HG03135 (cell line): ENCODE results near the gene CHCHD5.

Experiments
- ATAC-seq: cut with Tn5 transposase; IDR thresholded peaks from one replicate; pipeline ENCODE4 v1.9.1; 2021; ENCODE audit warnings: mild to moderate bottlenecking, moderate library complexity; ENCODE audit not compliant: unreplicated experiment

Gene CHCHD5

DNA sequence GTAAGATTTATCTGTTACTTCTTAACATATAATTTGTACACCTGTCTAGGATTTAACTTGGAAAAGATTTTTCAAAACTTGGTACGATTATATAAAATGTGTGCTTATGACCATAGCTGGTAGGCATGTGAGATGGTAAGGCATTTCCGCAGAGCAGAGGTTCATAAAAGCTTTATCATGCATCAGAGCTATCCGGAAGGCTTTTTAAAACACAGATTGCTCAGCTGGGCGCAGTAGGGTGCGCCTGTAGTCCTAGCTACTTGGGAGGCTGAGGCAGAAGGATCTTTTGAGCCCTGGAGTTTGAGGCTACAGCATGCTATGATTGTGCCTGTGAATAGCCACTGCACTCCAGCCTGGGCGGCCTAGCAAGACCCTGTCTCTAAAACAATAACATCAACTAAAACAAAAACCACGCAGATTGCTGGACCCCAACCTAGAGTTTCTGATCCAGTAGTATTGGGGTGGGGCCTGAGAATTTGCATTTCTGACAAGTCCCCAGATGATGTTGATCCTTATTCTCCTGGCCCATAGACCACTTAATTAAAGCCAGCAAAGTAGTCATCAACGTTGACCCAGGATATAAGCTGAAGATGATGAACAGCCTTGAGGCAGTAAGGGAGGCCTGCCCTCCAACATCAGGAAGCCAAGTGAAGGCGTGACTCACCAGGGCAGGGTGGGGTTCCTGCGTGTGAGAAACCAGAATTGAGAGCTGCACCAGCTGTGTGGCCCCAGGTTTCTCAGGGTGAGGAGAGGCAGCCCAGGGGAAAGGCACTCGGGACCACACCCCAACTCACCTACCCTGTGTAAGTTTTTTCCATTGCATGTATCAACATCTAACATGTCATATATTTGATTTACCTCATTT lies 39.7 kb downstream of the CHCHD5 start:
- peak; percentile 70 for ATAC-seq

DNA sequence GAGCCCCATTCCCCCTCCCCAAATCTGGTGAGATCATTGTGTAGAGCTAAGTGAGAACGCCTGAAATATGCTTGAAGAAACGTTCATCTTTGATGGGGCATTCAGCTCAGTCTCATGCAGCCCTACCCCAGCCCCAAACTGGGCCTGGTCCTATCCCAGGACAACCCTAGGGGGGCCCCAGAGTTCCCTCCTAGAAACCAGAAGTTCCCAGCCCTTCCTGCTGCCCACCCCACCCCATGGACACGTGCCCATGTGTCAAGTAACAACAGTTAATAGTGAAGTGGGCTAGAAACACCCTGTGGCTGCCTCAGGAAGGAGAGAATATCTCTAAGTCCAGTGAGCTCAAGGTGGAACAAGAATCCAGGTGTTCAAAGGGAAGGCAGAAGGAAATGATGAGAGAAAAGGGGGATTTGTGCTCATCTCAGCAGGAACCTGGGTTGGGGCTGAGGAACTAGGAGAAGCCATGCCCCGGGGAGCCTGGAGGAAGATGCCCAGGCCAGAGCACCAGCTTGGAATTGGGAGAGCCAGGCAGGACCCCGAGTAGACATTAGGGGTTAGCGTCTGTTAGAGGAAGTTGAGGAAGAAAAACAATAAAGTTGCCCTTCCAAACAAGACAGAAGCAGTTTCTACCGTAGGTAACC lies 41.2 kb downstream of the CHCHD5 start:
- no peak for ATAC-seq

DNA sequence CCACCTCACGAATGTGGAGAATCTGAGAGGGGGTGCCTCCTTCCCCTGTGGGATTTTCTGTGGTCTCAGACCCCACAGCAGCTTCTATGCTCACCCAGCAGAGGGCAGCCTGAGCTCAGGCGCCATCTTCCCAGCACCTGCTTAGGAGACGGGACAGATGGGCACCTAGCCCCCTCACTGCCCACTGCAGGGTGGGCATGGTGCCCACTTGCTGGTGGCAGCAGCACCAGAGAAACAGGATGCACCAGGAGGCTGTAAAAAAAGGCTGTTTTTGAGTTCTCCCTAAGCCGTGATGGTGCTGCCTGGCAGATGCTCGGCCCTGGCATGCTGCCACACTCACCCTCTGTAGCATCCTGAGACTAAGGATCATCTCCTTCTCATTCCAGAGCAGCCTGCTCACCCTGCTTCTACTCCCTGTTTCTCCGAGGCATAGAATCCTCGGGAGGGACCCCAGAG lies 42.2 kb downstream of the CHCHD5 start:
- no peak for ATAC-seq

DNA sequence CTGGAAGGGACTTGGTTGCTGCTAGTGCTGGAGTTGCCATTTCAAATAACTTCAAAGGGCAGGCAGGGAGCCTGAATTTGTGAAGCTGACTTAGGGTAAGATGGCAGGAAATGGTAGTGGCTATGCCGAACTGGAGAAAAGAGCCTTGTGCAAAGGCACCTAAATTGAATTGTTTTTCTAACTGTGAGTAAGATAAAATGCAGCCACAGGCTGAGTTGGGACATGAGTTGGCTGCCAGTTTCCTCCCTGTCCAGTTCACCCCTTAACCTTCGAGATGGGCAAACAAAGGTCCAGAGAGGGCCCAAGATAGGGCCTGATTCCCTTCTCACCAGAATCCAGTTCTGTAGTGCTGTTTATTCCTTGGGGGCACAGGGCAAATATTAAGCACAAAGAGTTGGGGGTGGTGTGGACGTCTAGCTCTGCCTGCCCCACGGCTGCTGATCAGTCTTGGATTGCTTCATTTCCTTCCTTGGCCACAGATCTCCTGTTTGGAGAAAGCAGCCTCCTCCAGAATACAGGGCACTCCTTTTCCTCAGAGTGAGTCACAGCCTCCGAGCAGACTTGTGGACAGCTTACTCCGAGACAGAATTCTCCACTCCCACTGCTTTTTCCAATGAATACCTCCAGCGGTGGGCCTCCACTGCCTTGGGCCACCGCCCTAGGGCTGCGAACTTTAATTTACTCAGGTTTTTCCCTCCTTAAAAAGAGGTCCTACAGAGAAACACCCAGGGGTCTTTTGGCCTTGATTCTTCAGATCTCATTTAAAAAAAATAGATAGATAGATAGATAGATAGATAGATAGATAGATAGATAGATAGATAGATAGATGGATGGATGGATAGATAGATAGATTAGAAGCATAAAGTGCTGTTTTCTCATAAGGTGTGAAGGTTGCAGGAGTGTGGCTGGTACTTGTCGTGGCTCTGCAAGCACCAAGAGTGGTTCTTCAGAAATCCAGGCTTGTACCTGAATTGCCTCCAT lies 42.9 kb downstream of the CHCHD5 start:
- no peak for ATAC-seq

DNA sequence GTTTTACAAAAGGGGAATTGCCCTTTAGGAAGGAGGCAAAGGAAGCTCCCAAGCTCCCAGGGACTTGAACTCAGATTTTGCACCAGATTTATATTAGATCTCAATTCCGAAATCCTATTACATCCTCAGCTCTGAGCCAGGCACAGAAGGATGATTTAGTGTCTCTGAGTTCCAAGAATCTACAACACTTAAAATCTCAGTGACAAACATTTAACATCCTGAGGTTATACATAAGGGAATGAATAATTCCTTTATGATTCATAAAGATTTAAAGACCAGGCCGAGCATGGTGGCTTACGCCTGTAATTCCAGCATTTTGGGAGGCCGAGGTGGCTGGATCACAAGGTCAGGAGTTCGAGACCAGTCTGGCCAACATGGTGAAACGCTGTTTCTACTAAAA lies 44.8 kb downstream of the CHCHD5 start:
- no peak for ATAC-seq

DNA sequence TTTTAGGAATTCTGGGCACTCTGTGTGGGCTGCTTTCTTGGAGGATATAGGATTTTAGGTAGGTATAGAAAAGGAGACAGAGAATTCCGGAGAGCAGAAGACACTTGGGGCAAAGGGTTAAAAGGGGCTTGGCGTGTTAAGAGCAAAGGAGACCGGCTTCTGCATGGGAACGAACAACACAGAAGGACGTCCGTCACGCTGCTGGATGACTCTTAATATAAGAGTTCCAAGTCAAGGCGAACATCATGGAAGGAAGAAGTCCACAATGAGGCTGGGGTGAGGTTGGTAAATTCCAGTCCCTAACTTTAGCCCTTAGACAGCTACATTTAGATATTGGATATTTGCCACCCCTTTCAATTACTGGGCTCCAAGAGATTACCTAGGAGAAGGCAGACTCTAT lies 45.4 kb downstream of the CHCHD5 start:
- ATAC-seq = no peak

DNA sequence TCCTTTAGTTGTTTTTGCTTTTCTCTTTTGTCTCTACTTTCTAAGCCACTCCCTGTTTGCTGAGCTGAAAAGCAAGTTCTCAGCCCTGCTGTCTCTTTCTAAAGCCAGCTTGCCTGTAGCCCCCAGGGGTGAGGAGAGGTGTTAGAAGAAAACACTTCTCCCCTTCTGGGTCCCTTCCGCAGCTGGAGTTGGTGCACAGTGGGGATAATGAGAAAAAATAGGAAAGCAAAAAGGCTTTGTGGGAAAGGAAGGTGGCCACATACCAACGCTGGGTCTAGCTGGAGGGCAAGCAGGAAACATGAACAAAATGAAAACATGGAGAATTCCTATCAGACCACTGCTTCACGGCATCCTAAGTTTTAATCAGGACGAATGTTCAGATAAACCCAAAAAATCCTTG lies 45.9 kb downstream of the CHCHD5 start:
- no peak for ATAC-seq

DNA sequence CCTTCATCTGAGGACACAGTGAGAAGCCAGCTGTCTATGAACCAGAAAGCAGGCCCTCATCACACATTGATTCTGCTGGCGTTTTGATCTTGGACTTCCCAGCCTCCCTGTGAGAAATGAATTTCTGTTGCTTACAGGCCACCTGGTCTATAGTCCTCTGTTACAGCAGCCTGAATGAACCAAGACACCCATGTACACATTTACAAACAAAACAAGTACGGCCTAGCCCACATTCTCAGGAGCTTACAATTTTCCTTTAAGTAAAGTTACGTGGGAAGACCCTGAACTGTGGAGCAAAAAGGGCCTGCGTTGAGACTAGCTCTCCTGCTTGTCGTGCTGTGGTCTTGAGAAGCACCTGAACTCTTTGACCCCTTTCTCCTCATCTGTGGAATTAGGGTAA lies 49.3 kb downstream of the CHCHD5 start:
- ATAC-seq = no peak

DNA sequence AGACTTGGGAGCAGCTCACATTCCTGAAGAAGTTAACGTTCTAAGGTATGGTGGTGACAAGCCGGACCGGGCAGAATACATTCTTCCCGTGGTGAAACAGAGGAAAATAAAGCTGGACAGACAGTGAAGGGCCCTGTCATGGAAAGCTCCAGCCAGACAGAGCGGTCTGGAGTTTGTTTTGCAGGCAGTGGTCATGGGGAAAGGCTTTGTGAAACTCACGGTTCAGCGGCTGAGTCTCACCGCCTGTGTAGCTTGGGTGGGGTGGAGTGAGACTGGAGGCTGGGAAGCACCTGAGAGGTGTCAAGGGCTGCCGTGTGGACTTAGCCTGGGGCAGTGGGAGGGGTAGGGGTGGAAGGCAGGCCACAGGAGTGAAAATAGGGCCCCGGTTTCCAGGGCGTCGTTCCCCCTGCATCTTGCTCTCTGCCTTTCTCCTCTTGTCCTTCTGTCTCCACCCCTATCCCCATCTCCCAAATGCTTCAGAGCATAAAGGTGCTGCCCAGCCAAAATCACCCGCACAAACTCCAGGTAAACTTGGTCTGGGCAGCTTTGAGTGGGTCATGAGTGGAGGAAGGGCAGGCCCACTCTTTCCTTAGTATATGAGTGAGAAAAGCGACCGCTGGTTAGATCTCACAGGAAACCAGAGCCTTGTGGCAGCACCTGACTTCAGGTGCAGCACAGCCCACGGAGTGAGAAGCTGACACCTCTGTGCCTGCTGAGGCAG lies 49.9 kb downstream of the CHCHD5 start:
- ATAC-seq = no peak

DNA sequence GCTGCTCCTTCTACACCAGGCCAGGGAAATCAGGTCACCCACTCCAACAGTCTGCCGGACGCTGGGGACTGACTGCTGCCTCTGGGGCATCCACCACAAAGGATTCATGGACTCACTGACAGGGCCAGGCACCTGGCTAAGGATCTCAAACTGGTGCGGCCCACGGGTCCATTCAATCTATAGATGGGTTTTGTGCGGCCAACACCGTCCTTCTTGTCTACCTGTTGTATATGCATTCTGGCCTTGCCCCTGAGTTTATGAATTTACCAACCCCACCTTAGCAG lies 50.4 kb downstream of the CHCHD5 start:
- no peak for ATAC-seq

DNA sequence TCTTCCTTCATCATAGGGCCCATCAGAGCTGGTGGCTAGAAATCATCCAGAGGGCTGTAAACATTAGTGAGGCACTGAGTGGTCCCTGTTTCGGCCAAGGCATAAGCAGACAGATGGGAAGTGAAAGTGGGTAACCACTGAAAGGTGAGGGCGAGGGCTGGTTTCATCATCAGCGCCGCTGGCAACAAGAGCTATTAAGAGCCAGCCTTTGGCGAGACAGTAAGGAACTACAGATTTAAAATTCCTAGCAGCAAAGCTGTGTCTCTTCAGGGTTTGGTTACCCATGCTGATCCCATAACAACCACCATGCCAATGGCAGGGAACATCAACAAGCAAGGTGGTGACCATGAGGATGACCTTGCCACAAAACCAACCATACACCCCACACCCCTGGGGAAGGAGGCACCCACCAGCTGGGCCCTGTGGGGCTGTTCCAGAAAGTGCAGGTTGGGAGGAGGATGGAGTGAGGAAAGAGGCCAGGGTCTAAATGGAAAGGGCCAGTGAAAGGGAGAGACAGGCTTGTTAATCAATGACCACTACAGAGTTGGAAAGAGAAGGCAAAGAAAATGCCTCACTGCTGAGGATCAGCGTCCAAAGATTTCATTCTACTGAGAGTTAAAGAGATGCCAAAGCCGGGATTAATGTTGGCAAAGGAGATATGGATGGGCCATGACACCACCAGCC lies 52.3 kb downstream of the CHCHD5 start:
- ATAC-seq = peak; percentile 71

DNA sequence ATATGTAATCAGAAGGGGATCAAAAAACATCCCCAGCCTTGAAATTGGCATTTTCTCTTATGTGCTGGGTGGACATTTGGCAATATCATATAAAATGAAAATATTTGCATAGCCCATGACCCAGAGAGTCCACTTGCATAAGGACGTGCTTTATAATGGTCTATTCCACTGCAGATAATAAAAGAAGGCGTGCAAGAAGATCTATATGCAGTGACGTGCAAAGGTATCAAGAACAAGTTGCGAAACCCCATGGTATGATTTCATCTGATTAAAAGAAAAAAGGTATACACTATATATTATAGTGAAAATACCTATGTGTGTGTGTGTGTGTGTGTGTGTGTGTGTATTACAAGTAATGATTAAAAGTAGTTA lies 52.9 kb downstream of the CHCHD5 start:
- no peak for ATAC-seq
